HTERT RPE-1 (cell line): ENCODE measurements around the gene BABAM2.

ENCODE experiments used
- in situ Hi-C: fragments of 300-500 bp; cut with MboI; formaldehyde crosslinking; loops from 4 replicates; pipeline ENCODE4 v1.14.3; 2020; ENCODE audit warnings: low sequenced_read_pairs

Gene BABAM2

DNA sequence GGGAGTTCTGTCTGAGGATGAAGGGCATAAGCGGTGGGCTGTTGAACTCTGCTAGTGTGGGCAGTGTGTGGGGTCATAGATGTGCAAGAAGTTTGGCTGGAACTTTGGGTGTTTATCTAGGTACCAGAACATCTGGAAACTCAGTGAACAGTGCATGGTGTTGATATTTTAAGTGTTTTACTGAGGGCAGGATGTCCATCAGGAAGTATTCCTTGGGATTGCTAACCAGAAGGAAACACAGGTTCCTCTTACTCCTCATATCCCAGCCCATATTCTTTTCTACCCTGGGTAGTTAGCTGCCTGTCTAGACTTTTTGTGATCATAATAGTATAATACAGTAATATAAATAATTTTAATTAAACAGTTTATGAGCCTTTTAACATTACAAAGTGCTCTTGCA lies 15.5 kb downstream of the BABAM2 start:
- in situ Hi-C loops, result no loop called here

DNA sequence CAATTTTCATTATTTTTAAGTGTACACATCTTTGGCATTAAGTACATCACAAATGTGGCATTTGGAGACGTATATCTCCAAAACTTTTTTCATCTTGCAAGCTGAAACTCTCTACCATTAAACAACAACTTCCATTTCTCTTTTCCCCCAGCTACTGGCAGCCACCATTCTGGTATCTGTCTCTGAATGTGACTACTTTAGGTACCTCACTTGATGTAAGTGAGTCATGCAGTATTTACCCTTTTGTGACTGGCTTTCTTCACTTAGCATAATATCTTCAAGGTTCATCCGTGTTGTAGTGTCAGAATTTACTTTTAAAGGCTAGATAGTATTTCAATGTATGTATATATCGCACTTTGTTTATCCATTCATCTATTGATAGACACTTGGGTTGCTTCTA lies 17.0 kb downstream of the BABAM2 start:
- in situ Hi-C loops, result no loop called here

DNA sequence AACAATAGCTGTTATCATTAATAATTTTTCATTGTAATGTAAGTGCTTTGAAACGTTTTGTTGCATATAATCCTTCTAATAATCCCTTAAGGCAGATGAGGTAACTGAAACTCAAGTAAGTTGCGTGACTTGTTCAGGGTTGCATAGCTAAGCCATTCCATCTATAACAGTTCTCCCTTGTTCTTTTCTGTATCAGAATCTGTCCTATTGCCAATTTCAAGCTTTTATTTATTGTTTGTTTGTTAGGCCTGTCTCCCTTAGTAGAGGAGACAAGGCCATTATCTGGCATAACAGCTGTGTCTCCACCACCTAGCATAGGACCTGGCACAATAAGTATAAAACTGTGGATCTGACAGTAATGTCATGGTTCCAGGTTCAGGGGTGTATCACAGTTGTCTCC lies 19.4 kb downstream of the BABAM2 start:
- in situ Hi-C loops, result no loop called here

DNA sequence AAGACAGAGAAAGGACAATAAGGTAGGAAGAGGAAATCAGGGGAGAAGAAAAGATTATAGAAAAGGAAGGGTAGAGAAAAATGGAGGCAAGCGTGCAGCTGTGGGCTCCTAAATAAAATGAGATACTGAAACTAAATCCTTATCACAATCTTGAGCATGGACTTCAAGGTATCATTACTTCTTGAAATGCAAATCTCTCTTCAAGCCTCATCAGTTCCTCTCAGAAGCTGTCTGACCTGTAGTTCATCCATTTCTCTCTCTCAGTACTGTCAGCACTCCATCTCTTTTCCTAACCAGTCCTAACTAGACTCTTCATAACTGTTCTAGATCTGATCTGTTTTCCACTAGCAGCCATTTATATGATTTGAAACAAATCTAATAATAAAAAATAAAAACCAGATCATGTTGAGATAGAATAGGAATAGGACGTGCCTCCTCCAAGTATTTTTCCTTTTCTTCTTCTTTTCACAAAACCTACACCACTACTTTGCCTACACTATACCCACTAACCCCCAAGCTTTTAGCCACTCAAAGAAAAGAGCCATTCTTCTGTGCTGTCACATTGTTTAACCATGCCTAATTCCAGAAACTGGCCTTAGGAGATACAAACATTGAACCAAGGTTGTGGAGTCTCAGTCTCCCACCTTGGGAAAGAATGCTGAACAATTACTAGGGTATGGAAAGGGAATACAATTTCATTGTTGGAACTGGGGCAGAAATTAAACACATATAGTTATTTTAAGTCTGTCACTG lies 21.1 kb downstream of the BABAM2 start:
- in situ Hi-C loops, result no loop called here

DNA sequence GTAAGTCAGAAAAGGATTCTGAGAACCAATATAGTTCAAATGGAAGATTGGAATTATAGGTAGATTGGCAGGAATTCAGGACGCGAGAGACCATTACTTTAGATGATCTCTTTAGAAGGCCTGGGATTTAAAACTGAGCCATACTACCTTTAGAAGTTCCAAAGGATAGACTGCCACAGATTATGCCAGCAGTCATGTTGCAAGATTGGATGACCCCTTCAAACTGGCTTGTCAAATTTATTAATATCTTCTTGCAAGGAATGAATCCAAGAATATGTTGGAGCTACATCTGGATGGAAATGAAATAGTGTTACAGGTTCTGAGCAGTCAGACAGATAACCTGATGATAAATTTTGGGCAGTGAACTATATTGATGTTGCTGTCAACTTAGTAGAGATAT lies 22.0 kb downstream of the BABAM2 start:
- in situ Hi-C loops, result no loop called here

DNA sequence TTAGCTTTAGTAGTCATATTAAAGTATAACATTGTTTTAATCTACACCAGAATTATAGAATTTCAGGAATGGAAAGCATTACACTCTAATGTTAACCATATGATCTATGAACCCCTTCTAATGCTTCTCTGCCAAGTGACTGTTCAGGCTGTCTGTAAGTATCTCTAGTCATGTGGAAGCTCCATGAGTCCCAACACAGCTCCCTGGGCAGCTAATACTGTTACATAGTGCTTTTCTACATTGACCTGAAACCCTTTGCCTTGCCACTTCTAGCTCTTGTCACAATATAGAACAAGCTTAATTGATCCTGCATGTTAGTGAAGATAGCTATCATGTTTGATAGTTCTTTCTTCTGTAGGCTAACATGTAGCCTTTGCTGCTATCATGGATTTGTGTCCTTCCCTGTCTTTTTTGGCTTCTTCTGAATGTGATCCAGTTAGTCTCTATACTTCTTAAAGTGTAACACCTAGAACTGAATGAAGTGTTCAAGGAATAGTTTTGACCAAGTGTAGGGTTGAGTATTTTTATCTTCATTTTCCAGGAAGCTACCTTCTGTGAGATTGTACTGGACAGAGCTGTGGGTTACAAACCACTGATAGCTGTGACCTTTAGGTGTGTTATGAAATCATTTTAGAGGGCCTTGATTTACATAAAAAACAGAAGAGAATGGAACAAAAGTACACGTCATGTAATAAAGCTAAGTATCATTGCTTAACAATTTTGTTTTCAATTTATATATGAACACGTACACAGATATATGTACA lies 23.7 kb downstream of the BABAM2 start:
- in situ Hi-C loops, result no loop called here

DNA sequence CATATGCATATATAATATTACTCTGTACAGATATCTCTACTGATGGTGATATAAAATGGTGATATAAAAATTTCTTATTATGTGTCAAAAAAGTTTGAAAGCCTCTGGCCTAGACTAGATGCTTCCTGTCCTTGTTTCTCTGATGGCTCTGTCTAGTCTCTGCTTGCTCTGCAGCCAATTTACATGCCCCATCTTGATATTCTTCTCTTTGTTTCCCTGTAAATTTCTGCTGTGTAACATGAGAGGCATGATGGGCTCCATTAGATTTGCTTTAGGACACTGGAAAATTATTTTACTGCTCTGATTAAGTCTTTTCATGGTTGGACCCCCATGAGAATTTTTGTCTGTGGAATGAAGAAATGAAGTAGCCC lies 24.3 kb downstream of the BABAM2 start:
- in situ Hi-C loops, result no loop called here

DNA sequence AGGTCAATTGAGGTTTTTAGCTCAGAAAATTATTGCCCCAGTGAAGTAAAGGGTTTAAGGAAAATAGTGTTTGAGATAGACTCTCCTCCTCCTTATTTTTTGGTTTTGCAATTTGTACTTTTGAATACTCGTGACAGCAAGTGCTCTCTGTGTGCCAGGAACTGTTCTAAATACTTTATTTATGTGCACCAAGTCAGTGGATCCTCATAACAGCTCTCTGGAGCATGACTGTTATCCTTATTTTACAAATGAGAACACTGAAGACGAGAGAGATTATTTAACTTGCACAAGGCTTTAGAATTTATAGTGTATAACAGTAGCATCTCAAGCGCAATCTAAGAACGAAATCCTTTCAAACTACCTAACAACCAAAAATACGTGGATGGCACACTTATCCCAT lies 24.7 kb downstream of the BABAM2 start:
- in situ Hi-C loops, result no loop called here

DNA sequence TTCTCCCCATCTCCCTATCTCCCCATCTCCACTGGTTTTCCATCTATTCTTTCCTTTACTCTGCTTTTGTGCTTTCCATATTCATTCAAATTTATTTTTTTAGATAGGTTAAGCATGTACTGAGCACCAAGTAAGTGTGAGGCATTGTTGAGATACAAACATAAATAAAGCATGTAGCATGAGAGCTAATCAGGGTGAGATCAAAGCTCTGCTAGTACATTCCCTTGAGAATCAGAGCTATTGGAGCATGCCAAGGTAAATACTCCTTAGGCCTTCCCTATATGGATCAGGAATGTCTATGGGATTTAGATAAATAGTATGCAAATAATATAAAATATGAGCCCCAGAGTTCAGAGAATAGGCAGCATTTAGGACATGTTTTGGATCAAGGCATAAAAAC lies 25.3 kb downstream of the BABAM2 start:
- in situ Hi-C loops, result no loop called here

DNA sequence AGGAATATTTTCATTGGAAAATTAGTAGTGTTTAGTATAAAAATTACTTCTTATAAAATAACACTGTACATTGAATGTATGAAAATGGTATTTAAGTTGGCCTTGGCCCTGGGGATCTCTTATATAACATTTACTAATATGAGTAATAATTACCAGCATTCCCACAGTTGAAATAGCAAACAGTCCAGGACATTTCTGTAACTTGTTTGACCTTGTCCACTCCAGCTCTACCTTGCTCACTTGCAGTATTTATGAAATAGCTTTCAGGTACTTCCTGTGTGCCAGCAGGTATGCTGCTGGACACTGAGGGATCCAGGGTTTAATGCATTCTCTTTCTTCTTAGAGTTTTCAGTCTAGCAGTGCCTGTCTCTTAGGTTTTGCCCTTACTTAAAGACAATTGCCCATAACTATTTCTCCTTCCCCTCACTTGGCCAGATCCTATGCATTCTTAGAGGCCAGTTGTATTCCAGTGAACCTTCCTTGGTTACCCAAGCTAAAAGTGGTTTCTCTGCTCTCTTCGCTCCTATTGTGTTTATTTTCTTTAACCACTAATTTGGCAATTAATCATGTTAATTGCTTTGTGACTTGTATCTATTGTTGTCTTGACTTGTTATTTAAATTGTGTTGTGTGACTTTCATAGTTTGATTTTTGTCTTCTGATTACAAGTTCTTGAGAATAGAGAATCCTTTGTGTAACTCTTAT lies 25.9 kb downstream of the BABAM2 start:
- in situ Hi-C loops, result no loop called here

DNA sequence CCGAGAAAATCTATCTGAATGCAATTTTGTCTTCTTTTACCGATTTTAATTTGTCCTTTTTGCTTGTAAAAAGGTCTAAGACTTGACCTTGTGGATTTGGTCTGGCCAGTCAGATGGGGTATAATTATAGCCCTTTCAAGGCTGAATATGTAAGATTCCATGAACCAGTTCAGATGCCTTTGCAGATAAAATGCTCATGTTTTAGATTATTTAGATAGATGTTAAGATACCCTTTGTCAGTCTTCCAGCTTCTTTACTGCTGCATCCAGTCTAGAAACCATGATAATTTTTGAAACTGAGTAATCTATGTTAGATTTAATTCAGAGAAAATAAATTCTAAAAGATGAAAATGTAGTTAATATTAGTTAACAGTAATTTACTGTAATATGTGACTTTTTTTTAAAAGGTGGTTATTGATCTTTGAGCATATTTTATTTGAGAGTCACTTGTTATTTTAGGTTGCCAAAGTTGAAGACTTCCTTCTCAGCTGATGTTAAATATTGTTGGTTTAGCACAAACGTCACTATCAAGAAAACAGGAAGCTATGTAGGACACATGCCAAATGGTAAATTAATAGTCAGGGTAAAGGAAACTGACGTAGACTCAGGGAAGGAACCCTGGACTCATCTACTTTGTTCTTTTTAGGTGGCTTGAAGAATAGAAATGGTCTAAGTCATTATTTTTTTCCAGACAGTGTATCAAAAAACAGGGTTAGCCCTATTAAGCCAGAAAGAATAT lies 29.8 kb downstream of the BABAM2 start:
- in situ Hi-C loops, result no loop called here

DNA sequence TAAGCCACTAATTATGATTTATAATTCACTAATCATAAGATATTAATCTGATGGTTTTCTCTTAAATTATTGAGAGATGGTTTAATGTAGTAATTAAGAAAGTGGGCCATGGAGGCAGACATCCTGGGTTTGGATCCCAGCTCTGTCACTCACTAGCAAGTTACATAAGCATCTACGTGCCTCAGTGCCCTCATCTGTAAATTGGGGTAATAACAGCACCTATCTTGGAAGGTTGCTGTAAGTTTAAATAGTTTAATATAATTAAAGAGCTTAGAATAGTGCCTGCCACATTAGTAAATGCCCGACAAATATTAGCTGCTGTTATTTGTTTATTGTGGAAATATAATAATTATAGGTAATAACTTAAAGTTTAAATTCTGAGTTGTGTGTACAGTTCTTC lies 30.9 kb downstream of the BABAM2 start:
- in situ Hi-C loops, result no loop called here

DNA sequence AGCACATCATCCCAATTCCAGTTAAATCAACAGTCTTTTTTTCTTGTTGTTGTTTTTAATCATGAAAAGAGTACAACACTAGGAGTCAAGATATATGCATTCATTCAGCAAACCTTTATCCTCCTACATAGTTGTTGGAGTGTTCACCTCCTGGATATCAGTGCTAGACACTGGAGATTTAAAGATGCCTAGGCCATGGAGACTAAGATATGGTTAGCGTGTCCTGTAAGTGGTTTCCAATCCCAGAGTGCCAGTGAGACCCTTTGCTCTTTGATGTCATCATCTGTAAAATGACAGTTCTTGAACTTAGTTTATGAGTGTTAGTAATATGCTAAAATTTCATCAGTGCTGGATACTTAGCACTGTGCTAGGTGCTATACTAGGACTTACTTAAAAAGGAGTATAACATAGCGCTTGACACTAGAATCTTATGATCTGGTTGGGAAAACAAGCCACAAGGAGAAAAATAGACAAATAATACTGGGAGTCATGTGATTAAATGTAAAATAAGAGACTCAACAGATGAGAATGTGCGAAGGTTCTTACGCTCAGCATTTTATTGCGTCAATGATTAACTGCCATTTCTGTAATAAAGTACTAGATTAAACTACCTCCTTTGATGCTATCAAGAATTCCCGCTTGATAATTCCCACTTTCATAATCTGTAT lies 31.5 kb downstream of the BABAM2 start:
- in situ Hi-C loops, result no loop called here

DNA sequence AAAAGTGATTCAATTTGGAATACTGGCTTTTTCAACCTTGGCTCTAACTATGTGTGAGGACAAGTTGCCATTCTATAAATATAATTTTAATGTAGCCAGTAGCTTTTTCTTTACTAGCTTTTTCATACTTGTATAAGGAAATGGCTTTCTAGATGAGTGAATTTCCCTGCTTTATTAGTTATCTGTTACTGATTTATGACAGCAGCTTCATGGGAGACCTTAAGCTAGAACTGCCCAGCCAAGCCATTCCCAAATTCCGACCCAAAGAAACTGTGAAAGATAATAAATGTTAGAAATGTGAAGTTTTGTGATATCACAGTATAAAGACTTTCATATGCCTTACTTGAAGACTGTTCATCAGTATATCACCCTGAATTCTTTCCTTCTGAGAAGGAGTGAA lies 32.3 kb downstream of the BABAM2 start:
- in situ Hi-C loops, result no loop called here

DNA sequence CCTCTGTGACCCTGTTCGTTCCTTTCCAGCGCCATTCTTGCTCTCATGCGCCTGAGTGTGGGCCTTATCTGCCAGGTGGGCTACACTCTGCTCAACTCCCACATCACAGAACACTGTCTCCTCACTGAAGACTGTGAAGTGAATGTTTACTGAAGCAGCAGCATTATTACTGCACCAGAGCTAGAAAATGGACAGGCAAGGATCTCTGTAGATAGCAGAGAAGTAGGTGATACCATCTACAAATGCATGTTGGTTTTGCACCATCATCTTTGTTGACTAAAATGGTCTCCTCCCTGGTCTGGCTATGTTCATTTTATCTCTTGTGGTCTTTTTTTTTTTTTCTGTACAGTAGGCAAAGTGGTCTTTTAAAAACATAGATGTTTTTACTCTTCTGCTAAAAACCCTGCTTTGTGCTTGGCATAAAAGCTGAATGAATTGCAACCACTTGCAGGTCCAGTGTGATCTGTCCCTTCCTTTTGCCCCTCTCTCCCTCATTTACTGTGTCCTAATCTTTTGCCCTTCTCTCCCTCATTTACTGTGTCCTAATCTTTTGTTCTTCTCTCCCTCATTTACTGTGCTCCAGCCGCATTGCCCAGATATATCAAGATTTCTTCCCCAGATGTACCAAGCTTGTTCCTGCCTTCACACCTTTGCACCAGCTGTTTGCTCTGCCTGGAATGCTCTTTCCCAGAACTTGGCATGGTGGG lies 35.4 kb downstream of the BABAM2 start:
- in situ Hi-C loops, result no loop called here

DNA sequence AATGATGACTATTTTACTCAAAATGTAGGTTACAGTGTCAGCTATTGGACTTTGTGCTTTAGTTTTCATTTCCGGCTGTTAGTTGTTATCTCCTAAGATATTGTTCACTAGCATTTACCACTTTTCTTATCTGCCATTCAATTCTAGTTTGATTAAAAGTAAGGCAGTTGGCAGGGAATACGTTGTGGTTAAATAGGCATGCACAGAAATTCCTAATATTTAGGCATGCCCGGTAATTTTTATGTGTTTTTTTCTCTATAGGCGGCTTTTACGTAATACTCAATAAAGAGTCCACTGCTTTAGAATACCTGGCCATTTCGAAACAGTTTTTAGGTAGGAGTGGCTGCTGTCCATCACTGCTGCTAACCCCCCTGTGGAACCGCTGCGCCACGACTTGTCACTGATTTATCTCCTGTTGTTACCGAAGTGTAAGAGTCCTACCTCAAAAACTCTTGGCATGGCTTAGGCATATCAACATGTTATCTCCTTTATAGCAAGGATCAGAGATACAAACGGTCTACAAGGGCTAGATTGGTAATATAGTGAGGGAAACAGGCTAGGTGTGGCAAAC lies 39.5 kb downstream of the BABAM2 start:
- in situ Hi-C loops, result no loop called here

DNA sequence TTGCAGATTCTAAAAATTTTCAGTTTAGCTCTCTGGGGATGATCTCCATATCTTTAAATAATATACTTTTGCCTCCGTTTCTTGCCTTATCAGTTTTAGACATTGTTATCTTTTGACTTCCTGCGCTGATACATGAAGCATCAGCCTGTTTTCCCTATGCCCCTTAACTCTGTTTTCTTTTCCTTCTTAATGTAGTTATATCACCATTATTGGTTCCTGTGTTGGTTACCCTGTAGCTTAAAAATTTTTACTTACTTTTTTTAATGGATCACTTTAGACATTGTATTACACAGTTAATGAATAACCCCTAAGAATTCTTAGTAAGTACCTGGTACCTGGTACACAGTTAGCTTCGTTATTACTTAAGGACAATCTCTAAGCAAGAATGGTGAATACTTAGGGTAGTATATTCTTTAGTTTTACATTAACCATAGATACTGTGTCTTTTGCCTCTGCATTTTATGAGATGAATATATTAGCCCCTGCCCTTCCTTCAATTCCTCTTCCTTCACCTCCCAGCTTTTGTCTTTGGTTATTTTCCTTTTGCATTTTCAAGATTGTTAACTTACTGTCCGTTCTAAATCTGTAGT lies 40.9 kb downstream of the BABAM2 start:
- in situ Hi-C loops, result no loop called here

DNA sequence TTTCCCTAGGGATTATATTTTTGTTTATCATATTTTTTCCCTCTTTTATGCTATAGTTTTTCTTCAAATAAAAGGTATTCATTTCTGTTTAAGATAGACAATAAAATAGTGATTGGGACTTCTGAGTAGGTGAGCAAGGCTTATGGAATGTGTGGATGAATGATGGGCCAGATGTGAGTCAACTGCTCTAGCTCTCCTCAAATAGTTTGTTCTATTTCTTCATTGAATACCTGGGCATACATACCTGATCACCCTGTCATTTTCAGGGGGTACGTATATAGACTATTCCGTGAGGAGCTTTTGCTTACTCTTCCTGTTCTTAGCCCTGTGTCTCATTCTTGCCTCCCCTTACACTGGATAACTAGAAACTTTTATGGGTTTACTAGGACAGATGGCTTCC lies 41.9 kb downstream of the BABAM2 start:
- in situ Hi-C loops, result no loop called here

DNA sequence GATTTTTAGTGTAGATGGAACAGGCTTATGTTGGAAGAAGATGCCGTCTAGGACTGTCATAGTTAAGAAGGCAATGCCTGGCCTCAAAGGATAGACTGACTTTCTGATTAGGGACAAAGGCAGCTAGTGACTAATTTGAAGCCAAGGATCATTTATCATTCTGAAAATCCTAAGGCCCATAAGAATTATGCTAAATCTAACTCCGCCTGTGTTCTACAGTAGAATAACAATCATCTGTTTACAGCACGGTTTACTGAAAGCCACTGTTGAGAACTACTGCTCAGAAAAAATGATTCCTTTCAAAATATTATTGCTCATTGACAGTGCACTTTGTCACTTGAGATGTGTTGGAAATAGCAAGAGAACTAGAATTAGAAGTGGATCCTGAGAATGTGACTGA lies 44.5 kb downstream of the BABAM2 start:
- in situ Hi-C loops, result no loop called here
